Stimulated activated naive B cell treated with anti-CD40 and anti-IgM and Interleukin-4, amounts not matched to agents 10 μg/mL and 1 μg/mL and 100 μg/mL, for 72 hours (primary cell): ENCODE results near the gene KRT85.

Experiments used
- ATAC-seq, 2 donors: fragments of 150-1000 bp; cut with Tn5 transposase; replicated peaks; 2 replicates each; pipeline ENCODE4 v1.10.0; 2021; ENCODE audit warnings: moderate library complexity in 1 of 2
- DNase-seq: peaks from one replicate; pipeline ENCODE4 v3.0.0; 2021
- H3K27ac Mint-ChIP-seq: one replicate; pipeline ENCODE4 v1.8.0; 2022; ENCODE audit warnings: mild to moderate bottlenecking, mixed read lengths
- H3K27me3 Mint-ChIP-seq, 2 donors: one replicate each; pipeline ENCODE4 v1.8.0; 2022; ENCODE audit warnings: mixed read lengths in 2 of 2
- H3K36me3 Mint-ChIP-seq, 2 donors: one replicate each; pipeline ENCODE4 v1.8.0; 2022; ENCODE audit warnings: mixed read lengths in 2 of 2, mild to moderate bottlenecking in 1 of 2
- H3K4me1 Mint-ChIP-seq, 2 donors: one replicate each; pipeline ENCODE4 v1.8.0; 2022; ENCODE audit warnings: mixed read lengths in 2 of 2, mild to moderate bottlenecking in 1 of 2
- H3K4me3 Mint-ChIP-seq, 2 donors: one replicate each; pipeline ENCODE4 v1.8.0; 2022; ENCODE audit warnings: mild to moderate bottlenecking in 2 of 2, mixed read lengths in 2 of 2, moderate library complexity in 1 of 2
- H3K9me3 Mint-ChIP-seq, 2 donors: one replicate each; pipeline ENCODE4 v1.8.0; 2022; ENCODE audit warnings: mixed read lengths in 2 of 2, mild to moderate bottlenecking in 1 of 2

The KRT85 gene

GRCh38 chr12:52385226-52385702, 18.0 kb upstream of the KRT85 start, which contains the start of gene KRT84:
Gene KRT84 (minus strand): TSS chr12:52385652. CDS start chr12:52385585, 67 bp downstream.
- Mint-ChIP-seq H3K36me3 (no peaks in the 10 kb centered on the region), H3K27me3 (peaks cover 15 to 25% of the 10 kb centered on the region in 2 donors), H3K9me3 (no peaks in the 10 kb centered on the region), H3K27ac (no peak within 1 kb of the TSS), H3K4me1 (peaks cover 9 to 11% of the 10 kb centered on the region in 2 donors), H3K4me3 (no peak within 1 kb of the TSS)
- no peak for DNase-seq
- no peak for ATAC-seq

DNA sequence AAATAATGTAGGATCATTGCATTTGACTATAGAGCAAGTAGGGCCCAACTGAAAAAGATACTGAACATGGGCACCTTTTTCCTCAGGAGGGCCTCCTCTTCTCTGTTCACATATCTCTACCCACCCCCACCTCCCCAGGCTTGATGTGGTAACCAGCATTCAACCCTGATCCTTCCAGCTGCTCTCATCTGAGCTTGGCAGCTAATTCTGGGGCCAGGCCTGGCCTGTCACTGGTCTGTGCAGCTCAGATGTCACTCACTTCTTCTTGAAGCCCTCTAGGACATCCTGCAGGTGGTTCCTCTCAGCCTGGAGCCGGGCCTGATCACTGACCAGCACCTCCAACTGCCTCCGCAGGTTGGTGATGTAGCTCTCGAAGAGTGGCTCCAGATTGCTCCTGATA, 16.1 kb upstream of the KRT85 start:
- Mint-ChIP-seq H3K4me3 (no peak overlapping the region), H3K27me3 (peaks cover 17 to 28% of the 10 kb centered on the region in 2 donors), H3K36me3 (no peaks in the 10 kb centered on the region), H3K27ac (no peak overlapping the region), H3K9me3 (no peaks in the 10 kb centered on the region), H3K4me1 (peaks cover 9 to 11% of the 10 kb centered on the region in 2 donors)
- no peak for DNase-seq
- ATAC-seq: peak; percentile 15 to 22

- Mint-ChIP-seq H3K4me3 (peak overlapping the region in 1 of 2 donors; percentile 18), H3K9me3 (no peaks in the 10 kb centered on the region), H3K27me3 (peaks cover 18 to 28% of the 10 kb centered on the region in 2 donors), H3K27ac (peak overlapping the region; percentile 56), H3K4me1 (peaks cover 9 to 11% of the 10 kb centered on the region in 2 donors), H3K36me3 (no peaks in the 10 kb centered on the region)
- ATAC-seq (peak; percentile 98 to 99), DNase-seq (peak; percentile 27)
Observed at GRCh38 chr12:52382854-52383253, 15.6 kb upstream of the KRT85 start.

GRCh38 chr12:52381206-52381605, 13.9 kb upstream of the KRT85 start:
- H3K9me3 Mint-ChIP-seq: no peaks in the 10 kb centered on the region
- DNase-seq (no peak), ATAC-seq (no peak)
- no peaks in the 10 kb centered on the region for H3K36me3 Mint-ChIP-seq
- H3K4me3 Mint-ChIP-seq: no peak overlapping the region
- H3K4me1 Mint-ChIP-seq: peaks cover 9 to 11% of the 10 kb centered on the region in 2 donors
- no peak overlapping the region for H3K27ac Mint-ChIP-seq
- H3K27me3 Mint-ChIP-seq: peaks cover 30 to 41% of the 10 kb centered on the region in 2 donors

- no peak for ATAC-seq
- no peaks in the 10 kb centered on the region for H3K36me3 Mint-ChIP-seq
- H3K27me3 Mint-ChIP-seq: peaks cover 31 to 50% of the 10 kb centered on the region in 2 donors
- H3K27ac Mint-ChIP-seq: no peak overlapping the region
- peaks cover 9 to 11% of the 10 kb centered on the region in 2 donors for H3K4me1 Mint-ChIP-seq
- no peak for DNase-seq
- no peak overlapping the region for H3K4me3 Mint-ChIP-seq
- H3K9me3 Mint-ChIP-seq: no peaks in the 10 kb centered on the region
Observed at GRCh38 chr12:52380271-52380694, 13.0 kb upstream of the KRT85 start.

GRCh38 chr12:52379536-52379935, 12.3 kb upstream of the KRT85 start:
- DNase-seq (no peak), ATAC-seq (no peak)
- H3K36me3 Mint-ChIP-seq: no peaks in the 10 kb centered on the region
- H3K27me3 Mint-ChIP-seq: peaks cover 30 to 50% of the 10 kb centered on the region in 2 donors
- no peak overlapping the region for H3K27ac Mint-ChIP-seq
- H3K4me1 Mint-ChIP-seq: peaks cover 9 to 11% of the 10 kb centered on the region in 2 donors
- no peaks in the 10 kb centered on the region for H3K9me3 Mint-ChIP-seq
- H3K4me3 Mint-ChIP-seq: no peak overlapping the region

DNA sequence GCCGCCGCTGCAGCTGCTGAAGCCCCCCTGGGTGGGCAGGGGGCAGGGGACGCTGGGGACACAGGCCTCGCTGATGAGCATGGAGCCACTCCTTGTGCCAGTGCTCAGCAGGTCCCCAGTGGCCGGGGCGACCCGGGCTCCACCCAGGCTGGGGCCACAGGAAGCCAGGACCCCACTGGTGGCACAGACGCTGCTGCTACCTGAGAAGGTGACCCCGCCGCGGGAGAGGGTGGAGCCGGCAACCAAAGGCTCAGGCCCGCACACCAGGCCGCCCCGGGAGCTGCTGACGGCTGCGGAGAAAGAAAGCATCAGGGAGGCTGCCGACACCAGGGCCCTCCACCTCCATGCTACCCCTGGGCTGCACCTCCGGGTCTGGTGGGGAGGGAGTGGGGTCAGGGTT, 10.8 kb upstream of the KRT85 start:
- DNase-seq (no peak), ATAC-seq (no peak)
- peaks cover 7 to 9% of the 10 kb centered on the region in 2 donors for H3K4me1 Mint-ChIP-seq
- H3K27ac Mint-ChIP-seq: no peak overlapping the region
- H3K27me3 Mint-ChIP-seq: peaks cover 30 to 50% of the 10 kb centered on the region in 2 donors
- H3K36me3 Mint-ChIP-seq: no peaks in the 10 kb centered on the region
- H3K4me3 Mint-ChIP-seq: no peak overlapping the region
- peaks cover 0 to 3% of the 10 kb centered on the region in 2 donors for H3K9me3 Mint-ChIP-seq

GRCh38 chr12:52377266-52377665, 10.0 kb upstream of the KRT85 start:
- Mint-ChIP-seq H3K36me3 (no peaks in the 10 kb centered on the region), H3K4me3 (no peak overlapping the region), H3K4me1 (peaks cover 0 to under 1% of the 10 kb centered on the region in 2 donors), H3K27me3 (peaks cover 31 to 44% of the 10 kb centered on the region in 2 donors), H3K9me3 (peaks cover 0 to 3% of the 10 kb centered on the region in 2 donors), H3K27ac (no peak overlapping the region)
- no peak for DNase-seq
- ATAC-seq: no peak

DNA sequence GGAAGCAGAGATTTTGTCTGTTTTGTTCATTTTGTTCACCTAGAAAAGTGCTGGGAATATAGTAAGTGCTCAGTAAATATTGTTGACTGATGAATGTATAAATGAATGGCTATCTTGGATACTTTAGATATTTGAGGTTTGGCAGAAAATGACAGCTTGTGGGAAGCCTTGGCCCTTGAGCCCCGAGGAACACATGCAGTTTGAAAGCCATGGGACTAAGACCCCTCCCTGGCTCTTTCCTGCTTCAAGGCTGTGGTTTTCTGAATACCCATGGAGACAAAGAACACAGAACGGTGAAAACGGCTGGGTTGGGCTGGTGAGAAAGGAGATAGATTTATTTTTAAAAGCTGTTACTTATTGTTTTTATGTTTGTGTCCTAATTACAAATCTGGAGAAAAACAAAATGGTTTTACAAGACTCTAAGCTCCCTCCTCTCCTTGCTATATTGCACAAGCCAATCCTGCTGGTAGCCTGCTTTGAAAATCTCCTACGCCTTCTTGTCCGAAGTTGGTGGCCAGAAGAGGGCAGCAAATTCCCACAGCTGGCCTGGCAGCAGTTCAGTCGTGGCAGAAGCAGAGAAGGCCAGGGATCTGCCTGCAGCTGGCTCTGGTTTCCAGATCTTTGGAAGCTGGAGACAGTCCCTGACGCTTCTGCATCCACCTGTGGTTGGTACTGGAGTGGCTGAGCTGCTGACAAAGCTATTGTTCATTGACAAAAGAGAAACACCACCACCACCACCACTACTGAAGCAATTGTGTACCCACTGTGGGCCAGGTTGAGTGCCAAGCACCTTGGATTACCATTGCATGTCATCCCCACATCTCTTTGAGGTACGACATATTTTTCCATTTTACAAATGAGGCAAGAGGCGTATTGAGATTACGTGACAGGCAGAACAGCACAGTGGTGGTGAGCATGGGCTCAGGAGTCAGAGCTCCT, 5.2 kb upstream of the KRT85 start:
- DNase-seq: peak; percentile 40
- Mint-ChIP-seq H3K27ac (no peak overlapping the region), H3K4me3 (no peak overlapping the region), H3K9me3 (peaks cover 0 to 3% of the 10 kb centered on the region in 2 donors), H3K4me1 (no peaks in the 10 kb centered on the region), H3K27me3 (peaks cover 29 to 43% of the 10 kb centered on the region in 2 donors), H3K36me3 (no peaks in the 10 kb centered on the region)
- ATAC-seq: peak; percentile 85 to 86

DNA sequence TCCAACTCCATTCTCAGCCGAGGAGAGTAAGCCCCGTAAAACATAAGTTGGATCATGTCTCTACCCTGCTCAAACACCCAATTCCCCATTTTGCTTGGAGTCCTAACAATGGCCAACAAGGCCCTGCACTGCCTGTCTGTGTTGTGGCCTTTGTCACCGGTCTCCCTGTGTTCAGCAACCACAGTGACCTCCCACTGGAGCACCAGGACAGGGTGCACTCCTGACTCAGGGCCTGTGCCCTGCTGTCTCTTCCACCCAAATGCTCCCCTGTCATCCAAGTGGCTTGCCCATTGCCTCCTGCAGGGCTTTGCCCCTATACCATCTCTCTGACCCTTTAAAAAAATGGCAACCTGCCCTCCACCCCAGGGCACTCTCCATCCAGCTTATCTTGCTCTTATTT, 4.4 kb upstream of the KRT85 start:
- ATAC-seq (no peak), DNase-seq (no peak)
- Mint-ChIP-seq H3K27ac (no peak overlapping the region), H3K36me3 (no peaks in the 10 kb centered on the region), H3K27me3 (peaks cover 25 to 37% of the 10 kb centered on the region in 2 donors), H3K9me3 (peaks cover 0 to 3% of the 10 kb centered on the region in 2 donors), H3K4me3 (no peak overlapping the region), H3K4me1 (no peaks in the 10 kb centered on the region)

DNA sequence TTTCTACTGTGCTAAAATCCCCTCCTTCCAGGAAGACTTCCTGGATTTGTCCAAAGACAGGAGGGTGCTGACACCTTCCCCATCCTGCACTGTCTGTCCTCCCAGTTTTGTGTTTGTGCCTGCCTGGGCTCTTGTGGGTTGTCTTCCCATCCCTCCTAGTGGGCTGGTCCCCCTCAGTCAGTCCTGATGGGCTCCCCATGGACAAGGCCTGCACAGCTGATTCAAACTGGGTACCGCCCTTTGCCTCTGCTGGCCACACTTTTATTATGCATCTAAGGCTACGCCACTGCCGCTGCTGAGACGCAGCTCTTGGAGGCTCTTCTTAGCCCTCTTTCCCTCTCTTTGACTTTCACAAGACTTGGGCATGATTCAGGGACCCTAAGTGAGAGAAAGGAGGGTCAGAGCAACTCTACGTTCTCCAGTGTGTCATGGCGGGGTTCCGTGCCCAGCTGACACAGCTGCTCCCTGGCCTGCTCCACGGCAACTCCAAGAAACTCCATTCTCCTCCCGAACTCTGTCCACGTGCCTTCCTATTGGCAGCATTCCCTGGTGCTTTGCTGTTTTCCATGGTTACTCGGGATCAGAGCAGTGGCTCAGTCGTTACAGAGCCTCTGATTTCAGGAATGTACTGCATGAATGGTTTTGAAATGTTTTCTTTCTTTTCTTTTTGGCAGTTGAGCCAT, 3.8 kb upstream of the KRT85 start:
- Mint-ChIP-seq H3K4me1 (peaks cover 0 to 1% of the 10 kb centered on the region in 2 donors), H3K36me3 (no peaks in the 10 kb centered on the region), H3K27me3 (peaks cover 25 to 32% of the 10 kb centered on the region in 2 donors), H3K4me3 (no peak overlapping the region), H3K9me3 (peaks cover 0 to 3% of the 10 kb centered on the region in 2 donors), H3K27ac (no peak overlapping the region)
- DNase-seq (no peak), ATAC-seq (no peak)

- Mint-ChIP-seq H3K4me1 (peaks cover 0 to 5% of the 10 kb centered on the region in 2 donors), H3K9me3 (peaks cover 0 to 3% of the 10 kb centered on the region in 2 donors), H3K27ac (no peak overlapping the region), H3K4me3 (no peak overlapping the region), H3K36me3 (no peaks in the 10 kb centered on the region), H3K27me3 (peaks cover 23 to 25% of the 10 kb centered on the region in 2 donors)
- ATAC-seq (no peak), DNase-seq (no peak)
Observed at GRCh38 chr12:52369809-52370208, 2.5 kb upstream of the KRT85 start.

- Mint-ChIP-seq H3K4me1 (peaks cover 0 to 6% of the 10 kb centered on the region in 2 donors), H3K27me3 (peaks cover 23 to 29% of the 10 kb centered on the region in 2 donors), H3K27ac (no peak overlapping the region), H3K4me3 (no peak overlapping the region), H3K9me3 (peaks cover 0 to 2% of the 10 kb centered on the region in 2 donors), H3K36me3 (no peaks in the 10 kb centered on the region)
- ATAC-seq (no peak), DNase-seq (no peak)
Observed at GRCh38 chr12:52369211-52369610, 1.9 kb upstream of the KRT85 start.

DNA sequence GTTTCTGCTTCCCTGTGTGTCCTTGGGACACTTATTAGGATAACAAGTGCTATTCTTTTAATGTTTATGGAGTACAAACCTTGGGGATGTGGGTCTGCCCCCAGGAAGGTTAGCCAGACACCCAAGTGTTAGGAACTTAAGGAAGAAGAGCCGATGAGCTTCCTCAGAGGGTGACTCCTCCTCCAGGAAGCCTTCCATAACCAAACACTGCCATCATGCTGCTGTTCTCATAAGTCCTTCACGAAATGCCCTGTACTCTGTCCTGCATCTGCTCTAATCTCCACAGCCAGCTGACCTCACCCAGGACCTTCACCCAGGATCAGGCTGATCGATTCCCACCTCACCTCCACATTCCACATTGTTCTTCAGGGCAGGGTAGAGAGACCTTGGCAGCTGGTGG, 1.2 kb upstream of the KRT85 start:
- H3K9me3 Mint-ChIP-seq: no peaks in the 10 kb centered on the region

More for the DNA sequence above, 1.2 kb upstream of the KRT85 start:
- ATAC-seq (no peak), DNase-seq (no peak)
- peaks cover 23 to 32% of the 10 kb centered on the region in 2 donors for H3K27me3 Mint-ChIP-seq
- H3K4me1 Mint-ChIP-seq: peaks cover 0 to 6% of the 10 kb centered on the region in 2 donors
- H3K4me3 Mint-ChIP-seq: no peak overlapping the region
- no peak overlapping the region for H3K27ac Mint-ChIP-seq
- H3K36me3 Mint-ChIP-seq: no peaks in the 10 kb centered on the region
